HEK293 (cell line): ENCODE measurements around the gene MAD2L2.

ENCODE experiments used
- AEBP2 ChIP-seq: fragments of 450-650 bp; formaldehyde crosslinking; IDR thresholded peaks from 2 replicates; pipeline ENCODE4 v1.5.1; 2016; ENCODE audit warnings: missing biosample characterization, missing genetic modification characterization, borderline replicate concordance
- GLI2 ChIP-seq: fragments of 450-650 bp; formaldehyde crosslinking; IDR thresholded peaks from 2 replicates; pipeline ENCODE4; 2017; ENCODE audit warnings: missing biosample characterization, missing genetic modification characterization, low read depth, borderline replicate concordance
- GLI4 ChIP-seq: fragments of 450-650 bp; formaldehyde crosslinking; IDR thresholded peaks from 2 replicates; pipeline ENCODE4 v1.5.1; 2016; ENCODE audit warnings: missing biosample characterization, missing genetic modification characterization
- PRDM6 ChIP-seq: fragments of 450-650 bp; formaldehyde crosslinking; IDR thresholded peaks from 2 replicates; pipeline ENCODE4 v1.5.1; 2017; ENCODE audit warnings: missing biosample characterization, missing genetic modification characterization
- SP3 ChIP-seq: fragments of 450-650 bp; formaldehyde crosslinking; IDR thresholded peaks from 2 replicates; pipeline ENCODE4 v1.5.1; 2016; ENCODE audit warnings: missing biosample characterization, missing genetic modification characterization
- YY1 ChIP-seq: fragments of 450-650 bp; formaldehyde crosslinking; IDR thresholded peaks from 2 replicates; pipeline ENCODE4 v1.5.1; 2018; ENCODE audit warnings: missing biosample characterization, missing genetic modification characterization
- ZBTB8A ChIP-seq: fragments of 450-650 bp; formaldehyde crosslinking; IDR thresholded peaks from 2 replicates; pipeline ENCODE4 v1.5.1; 2016; ENCODE audit warnings: missing biosample characterization, missing genetic modification characterization
- ZNF132 ChIP-seq: fragments of 450-650 bp; formaldehyde crosslinking; IDR thresholded peaks from 2 replicates; pipeline ENCODE4 v1.5.1; 2017; ENCODE audit warnings: missing biosample characterization, missing genetic modification characterization, borderline replicate concordance
- ZNF138 ChIP-seq: fragments of 450-650 bp; formaldehyde crosslinking; IDR thresholded peaks from 2 replicates; pipeline ENCODE4 v1.5.1; 2016; ENCODE audit warnings: missing biosample characterization, missing genetic modification characterization, borderline replicate concordance
- ZNF146 ChIP-seq: fragments of 450-650 bp; formaldehyde crosslinking; IDR thresholded peaks from 2 replicates; pipeline ENCODE4 v1.5.1; 2016; ENCODE audit warnings: missing biosample characterization, missing genetic modification characterization
- ZNF155 ChIP-seq: fragments of 450-650 bp; formaldehyde crosslinking; IDR thresholded peaks from 2 replicates; pipeline ENCODE4 v1.5.1; 2016; ENCODE audit warnings: missing biosample characterization, missing genetic modification characterization
- ZNF221 ChIP-seq: fragments of 450-650 bp; formaldehyde crosslinking; IDR thresholded peaks from 2 replicates; pipeline ENCODE4 v1.5.1; 2017; ENCODE audit warnings: missing biosample characterization, missing genetic modification characterization, borderline replicate concordance
- ZNF24 ChIP-seq: fragments of 450-650 bp; formaldehyde crosslinking; IDR thresholded peaks from 2 replicates; pipeline ENCODE4 v1.5.1; 2016; ENCODE audit warnings: missing biosample characterization, missing genetic modification characterization
- ZNF362 ChIP-seq: fragments of 450-650 bp; formaldehyde crosslinking; IDR thresholded peaks from 2 replicates; pipeline ENCODE4 v1.5.1; 2016; ENCODE audit warnings: missing biosample characterization, missing genetic modification characterization
- ZNF404 ChIP-seq: fragments of 450-650 bp; formaldehyde crosslinking; IDR thresholded peaks from 2 replicates; pipeline ENCODE4 v1.5.1; 2017; ENCODE audit warnings: missing biosample characterization, missing genetic modification characterization
- ZNF423 ChIP-seq: fragments of 450-650 bp; formaldehyde crosslinking; IDR thresholded peaks from 2 replicates; pipeline ENCODE4 v1.5.1; 2016; ENCODE audit warnings: missing biosample characterization, missing genetic modification characterization
- ZNF48 ChIP-seq: fragments of 450-650 bp; formaldehyde crosslinking; IDR thresholded peaks from 2 replicates; pipeline ENCODE4 v1.5.1; 2016; ENCODE audit warnings: missing biosample characterization, missing genetic modification characterization
- ZNF561 ChIP-seq: fragments of 450-650 bp; IDR thresholded peaks from 2 replicates; pipeline ENCODE4 v1.5.1; 2018; ENCODE audit warnings: missing biosample characterization, missing genetic modification characterization, borderline replicate concordance
- ZNF596 ChIP-seq: fragments of 450-650 bp; IDR thresholded peaks from 2 replicates; pipeline ENCODE4 v1.5.0; 2018; ENCODE audit warnings: missing biosample characterization, mild to moderate bottlenecking, missing genetic modification characterization, moderate library complexity
- ZNF629 ChIP-seq: fragments of 450-650 bp; formaldehyde crosslinking; IDR thresholded peaks from 2 replicates; pipeline ENCODE4 v1.5.1; 2017; ENCODE audit warnings: missing biosample characterization, missing genetic modification characterization
- ZNF76 ChIP-seq: fragments of 450-650 bp; formaldehyde crosslinking; IDR thresholded peaks from 2 replicates; pipeline ENCODE4; 2016; ENCODE audit warnings: low read depth, missing biosample characterization, missing genetic modification characterization, borderline replicate concordance
- ZNF768 ChIP-seq: fragments of 450-650 bp; formaldehyde crosslinking; IDR thresholded peaks from 2 replicates; pipeline ENCODE4 v1.5.1; 2018; ENCODE audit warnings: missing biosample characterization, mild to moderate bottlenecking, missing genetic modification characterization
- ZNF843 ChIP-seq: fragments of 450-650 bp; formaldehyde crosslinking; IDR thresholded peaks from 2 replicates; pipeline ENCODE4 v1.5.1; 2016; ENCODE audit warnings: missing biosample characterization, missing genetic modification characterization
- TF ChIP-seq, protein P1 (sequence below): fragments of 450-650 bp; formaldehyde crosslinking; IDR thresholded peaks from 2 replicates; pipeline ENCODE4 v1.5.1; 2016; ENCODE audit warnings: missing biosample characterization, missing genetic modification characterization
- TF ChIP-seq, protein P2 (sequence below): fragments of 450-650 bp; formaldehyde crosslinking; IDR thresholded peaks from 2 replicates; pipeline ENCODE4; 2016; ENCODE audit warnings: missing biosample characterization, missing genetic modification characterization
- TF ChIP-seq, protein P3 (sequence below): fragments of 450-650 bp; formaldehyde crosslinking; IDR thresholded peaks from 2 replicates; pipeline ENCODE4 v1.5.1; 2016; ENCODE audit warnings: missing biosample characterization, missing genetic modification characterization
- TF ChIP-seq, protein P4 (sequence below): fragments of 450-650 bp; formaldehyde crosslinking; IDR thresholded peaks from 2 replicates; pipeline ENCODE4 v1.5.1; 2016; ENCODE audit warnings: missing biosample characterization, missing genetic modification characterization, low read depth

Gene MAD2L2

GRCh38 chr1:11681071-11681771 lies at the start of gene MAD2L2 (continued):
- TF ChIP-seq ZNF629 (tag by site-specific recombination) (peak; percentile 35; the same call in 1 of the 2 replicates), ZNF221 (no peak), ZNF146 (tag by site-specific recombination) (no peak), ZNF362 (tag by site-specific recombination) (0 out of 2 replicates have a peak, but pooled peaks have one; percentile 26), ZNF843 (tag by site-specific recombination) (no peak), ZNF132 (tag by site-specific recombination) (no peak), ZNF48 (no peak), ZNF138 (tag by site-specific recombination) (no peak), GLI2 (no peak), SP3 (tag by site-specific recombination) (peak; percentile 87), ZBTB8A (tag by site-specific recombination) (peak; percentile 91), GLI4 (no peak), ZNF76 (tag by site-specific recombination) (peak; percentile 32; the same call in 1 of the 2 replicates), YY1 (tag by site-specific recombination) (0 out of 2 replicates have a peak, but pooled peaks have one; percentile 11), ZNF404 (tag by site-specific recombination) (no peak), ZNF561 (tag by site-specific recombination) (no peak), ZNF24 (tag by site-specific recombination) (no peak), ZNF155 (no peak), PRDM6 (tag by site-specific recombination) (no peak), ZNF768 (tag by site-specific recombination) (no peak), AEBP2 (no peak), ZNF423 (no peak), ZNF596 (peak; percentile 54)
- TF ChIP-seq, protein P1, sequence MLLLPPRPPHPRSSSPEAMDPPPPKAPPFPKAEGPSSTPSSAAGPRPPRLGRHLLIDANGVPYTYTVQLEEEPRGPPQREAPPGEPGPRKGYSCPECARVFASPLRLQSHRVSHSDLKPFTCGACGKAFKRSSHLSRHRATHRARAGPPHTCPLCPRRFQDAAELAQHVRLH (tag by site-specific recombination), result no peak
- TF ChIP-seq, protein P2, sequence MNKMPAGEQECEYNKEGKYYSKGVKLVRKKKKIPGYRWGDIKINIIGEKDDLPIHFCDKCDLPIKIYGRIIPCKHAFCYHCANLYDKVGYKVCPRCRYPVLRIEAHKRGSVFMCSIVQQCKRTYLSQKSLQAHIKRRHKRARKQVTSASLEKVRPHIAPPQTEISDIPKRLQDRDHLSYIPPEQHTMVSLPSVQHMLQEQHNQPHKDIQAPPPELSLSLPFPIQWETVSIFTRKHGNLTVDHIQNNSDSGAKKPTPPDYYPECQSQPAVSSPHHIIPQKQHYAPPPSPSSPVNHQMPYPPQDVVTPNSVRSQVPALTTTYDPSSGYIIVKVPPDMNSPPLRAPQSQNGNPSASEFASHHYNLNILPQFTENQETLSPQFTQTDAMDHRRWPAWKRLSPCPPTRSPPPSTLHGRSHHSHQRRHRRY, result no peak
- TF ChIP-seq, protein P3, sequence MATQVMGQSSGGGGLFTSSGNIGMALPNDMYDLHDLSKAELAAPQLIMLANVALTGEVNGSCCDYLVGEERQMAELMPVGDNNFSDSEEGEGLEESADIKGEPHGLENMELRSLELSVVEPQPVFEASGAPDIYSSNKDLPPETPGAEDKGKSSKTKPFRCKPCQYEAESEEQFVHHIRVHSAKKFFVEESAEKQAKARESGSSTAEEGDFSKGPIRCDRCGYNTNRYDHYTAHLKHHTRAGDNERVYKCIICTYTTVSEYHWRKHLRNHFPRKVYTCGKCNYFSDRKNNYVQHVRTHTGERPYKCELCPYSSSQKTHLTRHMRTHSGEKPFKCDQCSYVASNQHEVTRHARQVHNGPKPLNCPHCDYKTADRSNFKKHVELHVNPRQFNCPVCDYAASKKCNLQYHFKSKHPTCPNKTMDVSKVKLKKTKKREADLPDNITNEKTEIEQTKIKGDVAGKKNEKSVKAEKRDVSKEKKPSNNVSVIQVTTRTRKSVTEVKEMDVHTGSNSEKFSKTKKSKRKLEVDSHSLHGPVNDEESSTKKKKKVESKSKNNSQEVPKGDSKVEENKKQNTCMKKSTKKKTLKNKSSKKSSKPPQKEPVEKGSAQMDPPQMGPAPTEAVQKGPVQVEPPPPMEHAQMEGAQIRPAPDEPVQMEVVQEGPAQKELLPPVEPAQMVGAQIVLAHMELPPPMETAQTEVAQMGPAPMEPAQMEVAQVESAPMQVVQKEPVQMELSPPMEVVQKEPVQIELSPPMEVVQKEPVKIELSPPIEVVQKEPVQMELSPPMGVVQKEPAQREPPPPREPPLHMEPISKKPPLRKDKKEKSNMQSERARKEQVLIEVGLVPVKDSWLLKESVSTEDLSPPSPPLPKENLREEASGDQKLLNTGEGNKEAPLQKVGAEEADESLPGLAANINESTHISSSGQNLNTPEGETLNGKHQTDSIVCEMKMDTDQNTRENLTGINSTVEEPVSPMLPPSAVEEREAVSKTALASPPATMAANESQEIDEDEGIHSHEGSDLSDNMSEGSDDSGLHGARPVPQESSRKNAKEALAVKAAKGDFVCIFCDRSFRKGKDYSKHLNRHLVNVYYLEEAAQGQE (tag by site-specific recombination), result no peak
- TF ChIP-seq, protein P4, sequence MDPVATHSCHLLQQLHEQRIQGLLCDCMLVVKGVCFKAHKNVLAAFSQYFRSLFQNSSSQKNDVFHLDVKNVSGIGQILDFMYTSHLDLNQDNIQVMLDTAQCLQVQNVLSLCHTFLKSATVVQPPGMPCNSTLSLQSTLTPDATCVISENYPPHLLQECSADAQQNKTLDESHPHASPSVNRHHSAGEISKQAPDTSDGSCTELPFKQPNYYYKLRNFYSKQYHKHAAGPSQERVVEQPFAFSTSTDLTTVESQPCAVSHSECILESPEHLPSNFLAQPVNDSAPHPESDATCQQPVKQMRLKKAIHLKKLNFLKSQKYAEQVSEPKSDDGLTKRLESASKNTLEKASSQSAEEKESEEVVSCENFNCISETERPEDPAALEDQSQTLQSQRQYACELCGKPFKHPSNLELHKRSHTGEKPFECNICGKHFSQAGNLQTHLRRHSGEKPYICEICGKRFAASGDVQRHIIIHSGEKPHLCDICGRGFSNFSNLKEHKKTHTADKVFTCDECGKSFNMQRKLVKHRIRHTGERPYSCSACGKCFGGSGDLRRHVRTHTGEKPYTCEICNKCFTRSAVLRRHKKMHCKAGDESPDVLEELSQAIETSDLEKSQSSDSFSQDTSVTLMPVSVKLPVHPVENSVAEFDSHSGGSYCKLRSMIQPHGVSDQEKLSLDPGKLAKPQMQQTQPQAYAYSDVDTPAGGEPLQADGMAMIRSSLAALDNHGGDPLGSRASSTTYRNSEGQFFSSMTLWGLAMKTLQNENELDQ (tag by site-specific recombination), result no peak
